NB4 (cell line): Measurements from ENCODE around the gene RPN2.

Experiments used
- DNase-seq: peaks from one replicate; pipeline ENCODE4 v3.0.0; 2010; ENCODE audit warnings: low read depth
- H3K4me3 ChIP-seq: one replicate; pipeline ENCODE4 v1.5.1; 2011; ENCODE audit warnings: mild to moderate bottlenecking, low read depth, low read length, moderate library complexity
- CTCF ChIP-seq: IDR thresholded peaks from one replicate; pipeline ENCODE4 v1.5.1; 2012; ENCODE audit warnings: low read depth, low read length
- MAX ChIP-seq: IDR thresholded peaks from 2 replicates; pipeline ENCODE4 v1.6.1; 2011; ENCODE audit warnings: low read depth, low read length
- MYC ChIP-seq: IDR thresholded peaks from 2 replicates; pipeline ENCODE4 v1.6.1; 2011; ENCODE audit warnings: low read depth, low read length
- POLR2A ChIP-seq: IDR thresholded peaks from 2 replicates; pipeline ENCODE4 v1.6.1; 2011; ENCODE audit warnings: mild to moderate bottlenecking; ENCODE audit not compliant: insufficient read length; ENCODE audit errors: extremely low read depth

The RPN2 gene

GRCh38 chr20:37236462-37236861, 57.3 kb downstream of the RPN2 start:
- H3K4me3 ChIP-seq, result no peak overlapping the region
- no peak for DNase-seq
- TF ChIP-seq CTCF (no peak), POLR2A (no peak), MYC (no peak), MAX (no peak)

GRCh38 chr20:37237656-37238055, 58.5 kb downstream of the RPN2 start:
- no peak for DNase-seq
- H3K4me3 ChIP-seq, result no peak overlapping the region
- TF ChIP-seq CTCF (no peak), MYC (no peak), MAX (no peak), POLR2A (no peak)

DNA sequence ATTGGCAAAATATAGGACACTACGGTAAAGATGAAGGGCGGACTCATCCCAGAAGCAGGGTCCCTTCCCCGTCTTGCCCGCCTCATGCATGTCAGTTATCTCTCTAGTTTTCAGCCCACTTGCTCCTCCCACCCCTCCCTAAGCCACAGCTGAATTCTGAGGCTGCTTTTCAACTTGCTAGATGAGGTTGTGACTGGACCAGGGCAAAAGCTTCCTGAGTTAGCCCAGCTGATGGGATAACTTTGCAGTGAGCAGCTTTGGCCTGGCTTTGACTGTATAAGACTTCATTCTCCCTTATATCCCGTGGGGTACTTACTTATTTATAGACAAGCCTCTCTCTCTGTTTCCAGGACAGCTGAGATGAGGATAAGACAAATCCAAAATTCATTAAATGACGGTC, 59.3 kb downstream of the RPN2 start:
- no peak for DNase-seq
- no peak overlapping the region for H3K4me3 ChIP-seq
- TF ChIP-seq CTCF, result no peak
- TF ChIP-seq MYC, result no peak
- no peak for TF ChIP-seq MAX
- no peak for TF ChIP-seq POLR2A

DNA sequence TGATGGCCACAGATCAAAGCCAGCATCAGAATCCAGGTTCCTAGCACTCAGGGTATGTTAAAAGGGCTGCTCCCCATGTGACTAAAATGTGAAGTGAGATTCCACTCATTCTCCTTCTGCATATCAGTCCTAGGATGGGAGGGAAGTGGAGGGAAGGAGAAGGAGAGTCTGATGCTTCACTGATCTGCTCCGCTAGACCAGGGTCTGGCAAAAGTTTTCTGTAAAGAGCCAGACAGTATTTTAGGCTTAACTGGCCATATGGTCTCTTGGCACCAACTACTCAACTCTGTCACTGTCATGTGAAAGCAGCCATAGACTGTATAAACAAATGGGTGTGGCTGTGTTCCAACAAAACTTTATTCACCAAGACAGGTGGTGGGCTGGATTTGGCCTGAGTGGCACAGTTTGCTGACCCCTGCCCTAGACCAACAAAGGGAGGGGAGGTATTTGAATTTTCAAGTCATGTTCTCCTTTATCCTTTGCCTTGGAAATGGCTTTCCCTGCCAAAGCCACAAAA, 59.9 kb downstream of the RPN2 start:
- TF ChIP-seq MYC (no peak), MAX (no peak), POLR2A (no peak)
- no peak for DNase-seq
- no peak overlapping the region for H3K4me3 ChIP-seq

DNA sequence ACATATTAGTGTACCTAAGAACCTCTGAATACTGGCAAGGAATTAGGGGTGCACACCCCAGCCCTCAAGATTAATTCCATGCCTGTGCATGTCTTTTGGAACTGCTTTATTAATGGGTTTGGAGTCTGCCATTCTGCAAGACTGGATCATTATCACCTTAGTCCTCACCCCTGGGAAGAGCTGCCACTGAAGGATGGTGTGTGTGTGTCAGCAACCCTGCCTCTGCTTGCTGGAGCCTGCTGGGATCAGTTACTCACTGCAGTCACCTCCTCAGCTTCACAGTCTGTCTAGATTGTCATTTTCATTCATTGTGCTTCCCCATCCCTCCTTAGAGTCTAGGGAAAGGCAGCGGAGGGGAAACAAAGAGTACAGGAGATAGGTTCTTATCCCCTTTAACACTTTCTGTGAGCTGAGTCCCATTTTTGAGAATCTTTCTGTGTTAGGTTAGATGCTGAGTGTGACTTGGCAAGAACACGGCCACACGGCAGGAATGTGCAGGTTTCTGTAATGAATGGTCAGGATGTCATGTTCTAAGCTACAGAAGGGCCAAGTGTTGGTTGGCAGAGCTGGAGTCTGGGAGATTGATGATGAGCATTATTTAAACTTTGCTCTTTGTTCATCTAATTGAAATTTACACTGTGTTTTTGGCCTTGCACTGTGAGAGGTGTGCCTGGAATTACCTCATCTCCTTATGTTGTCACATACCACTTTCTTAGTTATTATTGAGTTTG, 61.4 kb downstream of the RPN2 start:
- no peak for TF ChIP-seq MYC
- TF ChIP-seq MAX, result no peak
- no peak for TF ChIP-seq POLR2A
- no peak for TF ChIP-seq CTCF
- no peak for DNase-seq
- H3K4me3 ChIP-seq, result no peak overlapping the region

DNA sequence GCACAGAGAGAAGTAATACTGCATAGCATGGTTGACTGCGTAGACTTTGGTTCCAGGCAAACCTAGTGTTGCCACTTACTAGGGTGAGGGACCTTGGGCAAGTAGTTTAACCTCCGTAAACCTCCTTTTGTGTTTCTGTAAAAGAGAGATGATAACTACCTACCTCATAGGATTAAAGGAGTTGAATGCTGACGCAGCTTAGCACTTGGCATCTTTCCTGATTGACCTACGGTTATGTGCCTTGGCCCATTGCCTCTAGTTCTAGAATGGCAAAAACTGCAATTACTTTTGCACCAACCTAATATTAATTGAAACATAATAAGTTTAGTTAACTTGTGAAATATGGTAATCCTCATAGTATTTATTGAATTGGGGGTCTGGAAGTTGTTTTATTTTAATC, 63.4 kb downstream of the RPN2 start:
- H3K4me3 ChIP-seq, result no peak overlapping the region
- no peak for DNase-seq
- TF ChIP-seq MAX (no peak), CTCF (no peak), POLR2A (no peak), MYC (no peak)
